ENCODE data around the gene FEZ2. TPM values are rescaled to one million over a fixed set of nuclear protein-coding genes. Genes with fewer than 3 reads are reported as not detected.

FEZ2 gene
- total and polyA plus RNA-seq, 2 experiments from 2014 or later = 28.0 to 32.9 TPM

DNA sequence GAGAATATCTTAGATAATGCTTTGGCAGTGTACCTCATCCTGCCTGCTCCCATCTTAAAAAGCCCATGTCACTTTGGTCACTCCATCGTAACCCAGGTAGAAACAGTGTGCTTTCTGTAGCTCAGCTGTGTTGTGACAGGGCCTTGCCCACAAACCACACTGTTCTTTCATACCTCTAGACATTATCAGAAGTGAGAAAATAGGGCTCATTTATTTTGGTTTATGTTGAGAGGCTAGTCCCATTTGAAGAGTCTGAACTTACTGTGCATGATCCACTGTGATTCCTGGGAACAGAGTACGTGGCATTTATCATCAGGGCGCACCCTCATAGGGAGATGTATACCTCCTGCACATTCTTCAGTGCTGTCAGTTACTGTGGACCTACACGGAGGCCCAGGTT, 69.7 kb downstream of the FEZ2 start:
- no peak for ATAC-seq
- no peaks in the 10 kb centered on the region for H3K9me3 Mint-ChIP-seq
- H2AFZ ChIP-seq = no peak overlapping the region
- peaks cover 5% of the 10 kb centered on the region; the same call in 1 of the 2 replicates for H4K20me1 ChIP-seq (replicated peaks; ENCODE audit: insufficient read depth)
- DNase-seq (ENCODE audit: low spot score) = no peak
- H3K79me2 ChIP-seq (replicated peaks; ENCODE audit: insufficient read depth) = 0 out of 2 replicates have a peak, but pooled peaks cover 4% of the 10 kb centered on the region
- H3K27ac ChIP-seq (ENCODE audit: low read depth) = peak overlapping the region; percentile 23; the same call in 1 of the 2 replicates
- TF ChIP-seq JUNB (IDR thresholded peaks at IDR 0.05; ENCODE audit: unreplicated experiment) (no peak), EZH2 (IDR thresholded peaks at IDR 0.05; ENCODE audit: low read depth, unreplicated experiment) (no peak), ZNF331 (CRISPR knock-in tag; IDR thresholded peaks at IDR 0.05; ENCODE audit: low read depth) (no peak), STAT1 (IDR thresholded peaks at IDR 0.05; ENCODE audit: unreplicated experiment) (no peak), NANOG (IDR thresholded peaks at IDR 0.05; ENCODE audit: borderline replicate concordance) (no peak), EZH2phosphoT487 (IDR thresholded peaks at IDR 0.05; ENCODE audit: unreplicated experiment) (no peak), POLR2AphosphoS5 (IDR thresholded peaks at IDR 0.05; ENCODE audit: low read depth) (no peak), ZNF114 (CRISPR knock-in tag; IDR thresholded peaks at IDR 0.05) (no peak), CREB1 (CRISPR knock-in tag; IDR thresholded peaks at IDR 0.05; ENCODE audit: low read depth) (no peak)
- TF ChIP-seq, protein P1, sequence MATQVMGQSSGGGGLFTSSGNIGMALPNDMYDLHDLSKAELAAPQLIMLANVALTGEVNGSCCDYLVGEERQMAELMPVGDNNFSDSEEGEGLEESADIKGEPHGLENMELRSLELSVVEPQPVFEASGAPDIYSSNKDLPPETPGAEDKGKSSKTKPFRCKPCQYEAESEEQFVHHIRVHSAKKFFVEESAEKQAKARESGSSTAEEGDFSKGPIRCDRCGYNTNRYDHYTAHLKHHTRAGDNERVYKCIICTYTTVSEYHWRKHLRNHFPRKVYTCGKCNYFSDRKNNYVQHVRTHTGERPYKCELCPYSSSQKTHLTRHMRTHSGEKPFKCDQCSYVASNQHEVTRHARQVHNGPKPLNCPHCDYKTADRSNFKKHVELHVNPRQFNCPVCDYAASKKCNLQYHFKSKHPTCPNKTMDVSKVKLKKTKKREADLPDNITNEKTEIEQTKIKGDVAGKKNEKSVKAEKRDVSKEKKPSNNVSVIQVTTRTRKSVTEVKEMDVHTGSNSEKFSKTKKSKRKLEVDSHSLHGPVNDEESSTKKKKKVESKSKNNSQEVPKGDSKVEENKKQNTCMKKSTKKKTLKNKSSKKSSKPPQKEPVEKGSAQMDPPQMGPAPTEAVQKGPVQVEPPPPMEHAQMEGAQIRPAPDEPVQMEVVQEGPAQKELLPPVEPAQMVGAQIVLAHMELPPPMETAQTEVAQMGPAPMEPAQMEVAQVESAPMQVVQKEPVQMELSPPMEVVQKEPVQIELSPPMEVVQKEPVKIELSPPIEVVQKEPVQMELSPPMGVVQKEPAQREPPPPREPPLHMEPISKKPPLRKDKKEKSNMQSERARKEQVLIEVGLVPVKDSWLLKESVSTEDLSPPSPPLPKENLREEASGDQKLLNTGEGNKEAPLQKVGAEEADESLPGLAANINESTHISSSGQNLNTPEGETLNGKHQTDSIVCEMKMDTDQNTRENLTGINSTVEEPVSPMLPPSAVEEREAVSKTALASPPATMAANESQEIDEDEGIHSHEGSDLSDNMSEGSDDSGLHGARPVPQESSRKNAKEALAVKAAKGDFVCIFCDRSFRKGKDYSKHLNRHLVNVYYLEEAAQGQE (IDR thresholded peaks at IDR 0.05; ENCODE audit: unreplicated experiment) = no peak
- TF ChIP-seq, protein P2, sequence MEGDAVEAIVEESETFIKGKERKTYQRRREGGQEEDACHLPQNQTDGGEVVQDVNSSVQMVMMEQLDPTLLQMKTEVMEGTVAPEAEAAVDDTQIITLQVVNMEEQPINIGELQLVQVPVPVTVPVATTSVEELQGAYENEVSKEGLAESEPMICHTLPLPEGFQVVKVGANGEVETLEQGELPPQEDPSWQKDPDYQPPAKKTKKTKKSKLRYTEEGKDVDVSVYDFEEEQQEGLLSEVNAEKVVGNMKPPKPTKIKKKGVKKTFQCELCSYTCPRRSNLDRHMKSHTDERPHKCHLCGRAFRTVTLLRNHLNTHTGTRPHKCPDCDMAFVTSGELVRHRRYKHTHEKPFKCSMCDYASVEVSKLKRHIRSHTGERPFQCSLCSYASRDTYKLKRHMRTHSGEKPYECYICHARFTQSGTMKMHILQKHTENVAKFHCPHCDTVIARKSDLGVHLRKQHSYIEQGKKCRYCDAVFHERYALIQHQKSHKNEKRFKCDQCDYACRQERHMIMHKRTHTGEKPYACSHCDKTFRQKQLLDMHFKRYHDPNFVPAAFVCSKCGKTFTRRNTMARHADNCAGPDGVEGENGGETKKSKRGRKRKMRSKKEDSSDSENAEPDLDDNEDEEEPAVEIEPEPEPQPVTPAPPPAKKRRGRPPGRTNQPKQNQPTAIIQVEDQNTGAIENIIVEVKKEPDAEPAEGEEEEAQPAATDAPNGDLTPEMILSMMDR (conservative IDR thresholded peaks at IDR 0.05; ENCODE audit: low read depth in 2 of 2) = no peak
- TF ChIP-seq, protein P3, sequence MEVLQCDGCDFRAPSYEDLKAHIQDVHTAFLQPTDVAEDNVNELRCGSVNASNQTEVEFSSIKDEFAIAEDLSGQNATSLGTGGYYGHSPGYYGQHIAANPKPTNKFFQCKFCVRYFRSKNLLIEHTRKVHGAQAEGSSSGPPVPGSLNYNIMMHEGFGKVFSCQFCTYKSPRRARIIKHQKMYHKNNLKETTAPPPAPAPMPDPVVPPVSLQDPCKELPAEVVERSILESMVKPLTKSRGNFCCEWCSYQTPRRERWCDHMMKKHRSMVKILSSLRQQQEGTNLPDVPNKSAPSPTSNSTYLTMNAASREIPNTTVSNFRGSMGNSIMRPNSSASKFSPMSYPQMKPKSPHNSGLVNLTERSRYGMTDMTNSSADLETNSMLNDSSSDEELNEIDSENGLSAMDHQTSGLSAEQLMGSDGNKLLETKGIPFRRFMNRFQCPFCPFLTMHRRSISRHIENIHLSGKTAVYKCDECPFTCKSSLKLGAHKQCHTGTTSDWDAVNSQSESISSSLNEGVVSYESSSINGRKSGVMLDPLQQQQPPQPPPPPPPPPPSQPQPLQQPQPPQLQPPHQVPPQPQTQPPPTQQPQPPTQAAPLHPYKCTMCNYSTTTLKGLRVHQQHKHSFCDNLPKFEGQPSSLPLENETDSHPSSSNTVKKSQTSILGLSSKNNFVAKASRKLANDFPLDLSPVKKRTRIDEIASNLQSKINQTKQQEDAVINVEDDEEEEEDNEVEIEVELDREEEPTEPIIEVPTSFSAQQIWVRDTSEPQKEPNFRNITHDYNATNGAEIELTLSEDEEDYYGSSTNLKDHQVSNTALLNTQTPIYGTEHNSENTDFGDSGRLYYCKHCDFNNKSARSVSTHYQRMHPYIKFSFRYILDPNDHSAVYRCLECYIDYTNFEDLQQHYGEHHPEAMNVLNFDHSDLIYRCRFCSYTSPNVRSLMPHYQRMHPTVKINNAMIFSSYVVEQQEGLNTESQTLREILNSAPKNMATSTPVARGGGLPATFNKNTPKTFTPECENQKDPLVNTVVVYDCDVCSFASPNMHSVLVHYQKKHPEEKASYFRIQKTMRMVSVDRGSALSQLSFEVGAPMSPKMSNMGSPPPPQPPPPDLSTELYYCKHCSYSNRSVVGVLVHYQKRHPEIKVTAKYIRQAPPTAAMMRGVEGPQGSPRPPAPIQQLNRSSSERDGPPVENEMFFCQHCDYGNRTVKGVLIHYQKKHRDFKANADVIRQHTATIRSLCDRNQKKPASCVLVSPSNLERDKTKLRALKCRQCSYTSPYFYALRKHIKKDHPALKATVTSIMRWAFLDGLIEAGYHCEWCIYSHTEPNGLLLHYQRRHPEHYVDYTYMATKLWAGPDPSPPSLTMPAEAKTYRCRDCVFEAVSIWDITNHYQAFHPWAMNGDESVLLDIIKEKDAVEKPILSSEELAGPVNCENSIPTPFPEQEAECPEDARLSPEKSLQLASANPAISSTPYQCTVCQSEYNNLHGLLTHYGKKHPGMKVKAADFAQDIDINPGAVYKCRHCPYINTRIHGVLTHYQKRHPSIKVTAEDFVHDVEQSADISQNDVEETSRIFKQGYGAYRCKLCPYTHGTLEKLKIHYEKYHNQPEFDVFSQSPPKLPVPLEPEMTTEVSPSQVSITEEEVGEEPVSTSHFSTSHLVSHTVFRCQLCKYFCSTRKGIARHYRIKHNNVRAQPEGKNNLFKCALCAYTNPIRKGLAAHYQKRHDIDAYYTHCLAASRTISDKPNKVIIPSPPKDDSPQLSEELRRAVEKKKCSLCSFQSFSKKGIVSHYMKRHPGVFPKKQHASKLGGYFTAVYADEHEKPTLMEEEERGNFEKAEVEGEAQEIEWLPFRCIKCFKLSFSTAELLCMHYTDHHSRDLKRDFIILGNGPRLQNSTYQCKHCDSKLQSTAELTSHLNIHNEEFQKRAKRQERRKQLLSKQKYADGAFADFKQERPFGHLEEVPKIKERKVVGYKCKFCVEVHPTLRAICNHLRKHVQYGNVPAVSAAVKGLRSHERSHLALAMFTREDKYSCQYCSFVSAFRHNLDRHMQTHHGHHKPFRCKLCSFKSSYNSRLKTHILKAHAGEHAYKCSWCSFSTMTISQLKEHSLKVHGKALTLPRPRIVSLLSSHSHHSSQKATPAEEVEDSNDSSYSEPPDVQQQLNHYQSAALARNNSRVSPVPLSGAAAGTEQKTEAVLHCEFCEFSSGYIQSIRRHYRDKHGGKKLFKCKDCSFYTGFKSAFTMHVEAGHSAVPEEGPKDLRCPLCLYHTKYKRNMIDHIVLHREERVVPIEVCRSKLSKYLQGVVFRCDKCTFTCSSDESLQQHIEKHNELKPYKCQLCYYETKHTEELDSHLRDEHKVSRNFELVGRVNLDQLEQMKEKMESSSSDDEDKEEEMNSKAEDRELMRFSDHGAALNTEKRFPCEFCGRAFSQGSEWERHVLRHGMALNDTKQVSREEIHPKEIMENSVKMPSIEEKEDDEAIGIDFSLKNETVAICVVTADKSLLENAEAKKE (CRISPR knock-in tag; IDR thresholded peaks at IDR 0.05) = no peak
- TF ChIP-seq, protein P4, sequence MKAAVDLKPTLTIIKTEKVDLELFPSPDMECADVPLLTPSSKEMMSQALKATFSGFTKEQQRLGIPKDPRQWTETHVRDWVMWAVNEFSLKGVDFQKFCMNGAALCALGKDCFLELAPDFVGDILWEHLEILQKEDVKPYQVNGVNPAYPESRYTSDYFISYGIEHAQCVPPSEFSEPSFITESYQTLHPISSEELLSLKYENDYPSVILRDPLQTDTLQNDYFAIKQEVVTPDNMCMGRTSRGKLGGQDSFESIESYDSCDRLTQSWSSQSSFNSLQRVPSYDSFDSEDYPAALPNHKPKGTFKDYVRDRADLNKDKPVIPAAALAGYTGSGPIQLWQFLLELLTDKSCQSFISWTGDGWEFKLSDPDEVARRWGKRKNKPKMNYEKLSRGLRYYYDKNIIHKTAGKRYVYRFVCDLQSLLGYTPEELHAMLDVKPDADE (IDR thresholded peaks at IDR 0.05) = no peak
- no peaks in the 10 kb centered on the region; the same call in 1 of the 2 replicates for H3K4me1 ChIP-seq (ENCODE audit: insufficient read depth)
- H3K27me3 Mint-ChIP-seq (ENCODE audit: insufficient read depth, low read depth, poor library complexity) = no peaks in the 10 kb centered on the region
- H3K9me2 ChIP-seq (ENCODE audit: insufficient read depth) = no peaks in the 10 kb centered on the region; the same call in 1 of the 2 replicates
- no peaks in the 10 kb centered on the region for H3K27me3 ChIP-seq (ENCODE audit: insufficient read depth)
- H3K4me1 Mint-ChIP-seq = peaks cover 19% of the 10 kb centered on the region; the same call in 2 of the 3 replicates
- H3K27ac Mint-ChIP-seq = peak overlapping the region; percentile 10; the same call in 1 of the 2 replicates
- no peaks in the 10 kb centered on the region for H3F3A ChIP-seq (replicated peaks; ENCODE audit: low read depth)
- H3K4me3 Mint-ChIP-seq = no peak overlapping the region
- no peak overlapping the region for H3K4me3 ChIP-seq
- H3K4me2 ChIP-seq = no peak overlapping the region
- peaks cover 17% of the 10 kb centered on the region; the same call in 1 of the 2 replicates for H3K36me3 ChIP-seq (ENCODE audit: insufficient read depth)
- H3K36me3 Mint-ChIP-seq (ENCODE audit: low read depth) = peaks cover 19% of the 10 kb centered on the region

Data from GM23338 (cell line).